HepG2 (cell line): ENCODE results near the gene SRCIN1. TPM values are rescaled to one million over a fixed set of nuclear protein-coding genes. Genes with fewer than 3 reads are reported as not detected.

Experiments
- HCFC1 ChIP-seq: fragments of 150-350 bp; IDR thresholded peaks from 2 replicates; pipeline ENCODE4 v1.6.1; 2014; ENCODE audit warnings: low read depth, low read length
- HNRNPL ChIP-seq: fragments of 200-400 bp; formaldehyde crosslinking; IDR thresholded peaks from 2 replicates; pipeline ENCODE4 v1.6.1; 2017; ENCODE audit warnings: mild to moderate bottlenecking, low read depth, low read length
- MED1 ChIP-seq: sonication (generic); formaldehyde crosslinking; IDR thresholded peaks from 2 replicates; pipeline ENCODE4 v1.4.0; 2020; ENCODE audit warnings: missing genetic modification reagents
- ZNF280B ChIP-seq: sonication (generic); formaldehyde crosslinking; IDR thresholded peaks from 2 replicates; pipeline ENCODE4 v1.5.0; 2020; ENCODE audit warnings: missing genetic modification reagents, mild to moderate bottlenecking, borderline replicate concordance
- ZNF557 ChIP-seq: sonication (generic); formaldehyde crosslinking; IDR thresholded peaks from 2 replicates; pipeline ENCODE4 v1.4.0; 2020; ENCODE audit warnings: missing genetic modification reagents
- ZNF687 ChIP-seq: sonication (generic); formaldehyde crosslinking; IDR thresholded peaks from 2 replicates; pipeline ENCODE4 v1.5.1; 2020; ENCODE audit warnings: mild to moderate bottlenecking, missing genetic modification reagents, moderate library complexity
- ZNF784 ChIP-seq: sonication (generic); formaldehyde crosslinking; IDR thresholded peaks from 2 replicates; pipeline ENCODE4 v1.5.1; 2020; ENCODE audit warnings: missing genetic modification reagents, mild to moderate bottlenecking, borderline replicate concordance
- polyA plus RNA-seq, 8 experiments: library from polyadenylated mRNA; depleted of rRNA in 3 of 8; stranded (reverse) in 7 of 8; unstranded in 1 of 8; fragments of >200 nt; fragmentation: Illumina TruSeq in 4 of 8; extraction: Trizol in 4 of 8; gene quantifications; 2 replicates each; pipeline versions ENCODE4 v1.2.1 to v1.2.3, GENCODE V29; 2011 to 2016; ENCODE audit warnings: low read depth in 4 of 8, missing spikeins in 1 of 8, mixed read lengths in 1 of 8; ENCODE audit not compliant: insufficient read depth in 1 of 8
- total RNA-seq, 5 experiments: library from RNA; depleted of rRNA; stranded (reverse); fragments of >200 nt; fragmentation: Illumina TruSeq; extraction: Trizol; gene quantifications; 2 replicates each; pipeline ENCODE4 v1.2.3, GENCODE V29; 2016; ENCODE audit warnings: low read depth in 1 of 5
- TF ChIP-seq, protein P1 (sequence below): sonication (generic); formaldehyde crosslinking; IDR thresholded peaks from 2 replicates; pipeline ENCODE4 v1.8.1; 2023; ENCODE audit warnings: mild to moderate bottlenecking, moderate library complexity, missing genetic modification reagents
- TF ChIP-seq, protein P2 (sequence below): sonication (generic); formaldehyde crosslinking; IDR thresholded peaks from 2 replicates; pipeline ENCODE4 v1.4.0; 2020; ENCODE audit warnings: missing genetic modification reagents
- TF ChIP-seq, protein P3 (sequence below): sonication (generic); formaldehyde crosslinking; IDR thresholded peaks from 2 replicates; pipeline ENCODE4 v1.4.0; 2020; ENCODE audit warnings: missing genetic modification reagents

SRCIN1 gene
- total and polyA plus RNA-seq, 2 of the 13 experiments (the other 11 are each of a cell fraction or from before 2014, with no cell fraction given) = 1.2 to 9.6 TPM

GRCh38 chr17:38654411-38655398 lies 49.0 kb upstream of the SRCIN1 start (continued):
- TF ChIP-seq ZNF687 (CRISPR knock-in tag) (peak; percentile 49; the same call in 1 of the 2 replicates), HNRNPL (no peak), ZNF557 (CRISPR knock-in tag) (0 out of 2 replicates have a peak, but pooled peaks have one; percentile 33), ZNF280B (CRISPR knock-in tag) (peak; percentile 54; the same call in 1 of the 2 replicates), MED1 (no peak), ZNF784 (CRISPR knock-in tag) (0 out of 2 replicates have a peak, but pooled peaks have one; percentile 31), HCFC1 (no peak)
- TF ChIP-seq, protein P1, sequence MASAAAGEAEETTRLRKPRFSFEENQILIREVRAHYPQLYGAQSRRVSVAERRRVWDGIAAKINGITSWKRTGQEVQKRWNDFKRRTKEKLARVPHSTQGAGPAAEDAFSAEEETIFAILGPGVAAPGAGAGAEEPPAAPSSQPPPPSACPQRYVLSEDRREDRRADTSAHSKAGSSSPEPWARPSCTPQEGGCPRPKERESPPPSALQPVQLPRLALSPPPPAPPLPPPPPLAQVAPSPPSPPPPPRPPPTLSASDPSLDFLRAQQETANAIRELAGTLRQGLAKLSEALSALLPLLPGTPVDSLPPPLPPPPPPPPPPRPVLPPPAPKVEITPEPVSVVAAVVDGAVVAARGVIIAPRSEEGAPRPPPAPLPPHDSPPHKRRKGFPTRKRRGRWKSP (CRISPR knock-in tag) = peak; percentile 46; the same call in 1 of the 2 replicates
- TF ChIP-seq, protein P2, sequence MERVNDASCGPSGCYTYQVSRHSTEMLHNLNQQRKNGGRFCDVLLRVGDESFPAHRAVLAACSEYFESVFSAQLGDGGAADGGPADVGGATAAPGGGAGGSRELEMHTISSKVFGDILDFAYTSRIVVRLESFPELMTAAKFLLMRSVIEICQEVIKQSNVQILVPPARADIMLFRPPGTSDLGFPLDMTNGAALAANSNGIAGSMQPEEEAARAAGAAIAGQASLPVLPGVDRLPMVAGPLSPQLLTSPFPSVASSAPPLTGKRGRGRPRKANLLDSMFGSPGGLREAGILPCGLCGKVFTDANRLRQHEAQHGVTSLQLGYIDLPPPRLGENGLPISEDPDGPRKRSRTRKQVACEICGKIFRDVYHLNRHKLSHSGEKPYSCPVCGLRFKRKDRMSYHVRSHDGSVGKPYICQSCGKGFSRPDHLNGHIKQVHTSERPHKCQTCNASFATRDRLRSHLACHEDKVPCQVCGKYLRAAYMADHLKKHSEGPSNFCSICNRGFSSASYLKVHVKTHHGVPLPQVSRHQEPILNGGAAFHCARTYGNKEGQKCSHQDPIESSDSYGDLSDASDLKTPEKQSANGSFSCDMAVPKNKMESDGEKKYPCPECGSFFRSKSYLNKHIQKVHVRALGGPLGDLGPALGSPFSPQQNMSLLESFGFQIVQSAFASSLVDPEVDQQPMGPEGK (CRISPR knock-in tag) = 0 out of 2 replicates have a peak, but pooled peaks have one; percentile 13
- TF ChIP-seq, protein P3, sequence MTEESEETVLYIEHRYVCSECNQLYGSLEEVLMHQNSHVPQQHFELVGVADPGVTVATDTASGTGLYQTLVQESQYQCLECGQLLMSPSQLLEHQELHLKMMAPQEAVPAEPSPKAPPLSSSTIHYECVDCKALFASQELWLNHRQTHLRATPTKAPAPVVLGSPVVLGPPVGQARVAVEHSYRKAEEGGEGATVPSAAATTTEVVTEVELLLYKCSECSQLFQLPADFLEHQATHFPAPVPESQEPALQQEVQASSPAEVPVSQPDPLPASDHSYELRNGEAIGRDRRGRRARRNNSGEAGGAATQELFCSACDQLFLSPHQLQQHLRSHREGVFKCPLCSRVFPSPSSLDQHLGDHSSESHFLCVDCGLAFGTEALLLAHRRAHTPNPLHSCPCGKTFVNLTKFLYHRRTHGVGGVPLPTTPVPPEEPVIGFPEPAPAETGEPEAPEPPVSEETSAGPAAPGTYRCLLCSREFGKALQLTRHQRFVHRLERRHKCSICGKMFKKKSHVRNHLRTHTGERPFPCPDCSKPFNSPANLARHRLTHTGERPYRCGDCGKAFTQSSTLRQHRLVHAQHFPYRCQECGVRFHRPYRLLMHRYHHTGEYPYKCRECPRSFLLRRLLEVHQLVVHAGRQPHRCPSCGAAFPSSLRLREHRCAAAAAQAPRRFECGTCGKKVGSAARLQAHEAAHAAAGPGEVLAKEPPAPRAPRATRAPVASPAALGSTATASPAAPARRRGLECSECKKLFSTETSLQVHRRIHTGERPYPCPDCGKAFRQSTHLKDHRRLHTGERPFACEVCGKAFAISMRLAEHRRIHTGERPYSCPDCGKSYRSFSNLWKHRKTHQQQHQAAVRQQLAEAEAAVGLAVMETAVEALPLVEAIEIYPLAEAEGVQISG (CRISPR knock-in tag) = 0 out of 2 replicates have a peak, but pooled peaks have one; percentile 13
